PFSK-1 (cell line): Measurements from ENCODE around the gene TTLL6.

Experiments used
- FOXP2 ChIP-seq: optimal IDR thresholded peaks from 2 replicates; pipeline ENCODE3; 2011; ENCODE audit warnings: borderline replicate concordance, control low read depth, inconsistent platforms; ENCODE audit not compliant: insufficient read depth; ENCODE audit errors: extremely low read length, extremely low read depth
- POLR2AphosphoS5 ChIP-seq: IDR thresholded peaks from 2 replicates; pipeline ENCODE4 v1.6.1; 2012; ENCODE audit warnings: low read depth, mild to moderate bottlenecking, control low read depth, low read length, moderate library complexity
- SIN3A ChIP-seq: IDR thresholded peaks from 2 replicates; pipeline ENCODE4 v1.6.1; 2012; ENCODE audit warnings: mild to moderate bottlenecking, low read length, moderate library complexity, borderline replicate concordance; ENCODE audit not compliant: insufficient read depth
- TAF1 ChIP-seq: IDR thresholded peaks from 2 replicates; pipeline ENCODE4 v1.6.1; 2012; ENCODE audit warnings: low read length, control low read depth, borderline replicate concordance; ENCODE audit not compliant: insufficient read depth
- TF ChIP-seq, protein P1 (sequence below), 2 experiments: IDR thresholded peaks; 2 replicates each; pipeline versions ENCODE4 v1.6.1 to v1.8.0; 2011 to 2012; ENCODE audit warnings: low read depth in 2 of 2, low read length in 2 of 2, control low read depth in 1 of 2, inconsistent platforms in 1 of 2, mild to moderate bottlenecking in 1 of 2, moderate library complexity in 1 of 2; ENCODE audit not compliant: insufficient read depth in 1 of 2

TTLL6 gene

DNA sequence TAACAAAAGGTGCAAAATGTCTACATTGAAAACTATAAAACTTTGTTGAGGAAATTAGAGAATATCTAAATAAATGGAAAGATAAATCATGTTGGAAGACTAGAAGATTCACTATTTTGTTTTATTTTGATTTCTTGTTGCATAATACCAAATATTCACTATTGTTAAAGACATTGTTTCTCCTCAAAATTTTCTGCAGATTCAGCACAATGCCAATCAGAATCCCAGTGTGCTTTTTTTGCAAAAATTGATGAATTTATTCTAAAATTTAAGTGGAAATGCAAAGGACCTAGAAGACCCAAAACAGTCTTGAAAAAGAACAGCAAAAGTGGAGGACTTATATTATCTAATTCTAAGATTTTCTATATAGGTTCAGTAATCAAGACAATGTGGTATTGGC lies 40.4 kb downstream of the TTLL6 start:
- no peak for TF ChIP-seq POLR2AphosphoS5
- TF ChIP-seq FOXP2, result no peak
- no peak for TF ChIP-seq TAF1
- TF ChIP-seq, protein P1, sequence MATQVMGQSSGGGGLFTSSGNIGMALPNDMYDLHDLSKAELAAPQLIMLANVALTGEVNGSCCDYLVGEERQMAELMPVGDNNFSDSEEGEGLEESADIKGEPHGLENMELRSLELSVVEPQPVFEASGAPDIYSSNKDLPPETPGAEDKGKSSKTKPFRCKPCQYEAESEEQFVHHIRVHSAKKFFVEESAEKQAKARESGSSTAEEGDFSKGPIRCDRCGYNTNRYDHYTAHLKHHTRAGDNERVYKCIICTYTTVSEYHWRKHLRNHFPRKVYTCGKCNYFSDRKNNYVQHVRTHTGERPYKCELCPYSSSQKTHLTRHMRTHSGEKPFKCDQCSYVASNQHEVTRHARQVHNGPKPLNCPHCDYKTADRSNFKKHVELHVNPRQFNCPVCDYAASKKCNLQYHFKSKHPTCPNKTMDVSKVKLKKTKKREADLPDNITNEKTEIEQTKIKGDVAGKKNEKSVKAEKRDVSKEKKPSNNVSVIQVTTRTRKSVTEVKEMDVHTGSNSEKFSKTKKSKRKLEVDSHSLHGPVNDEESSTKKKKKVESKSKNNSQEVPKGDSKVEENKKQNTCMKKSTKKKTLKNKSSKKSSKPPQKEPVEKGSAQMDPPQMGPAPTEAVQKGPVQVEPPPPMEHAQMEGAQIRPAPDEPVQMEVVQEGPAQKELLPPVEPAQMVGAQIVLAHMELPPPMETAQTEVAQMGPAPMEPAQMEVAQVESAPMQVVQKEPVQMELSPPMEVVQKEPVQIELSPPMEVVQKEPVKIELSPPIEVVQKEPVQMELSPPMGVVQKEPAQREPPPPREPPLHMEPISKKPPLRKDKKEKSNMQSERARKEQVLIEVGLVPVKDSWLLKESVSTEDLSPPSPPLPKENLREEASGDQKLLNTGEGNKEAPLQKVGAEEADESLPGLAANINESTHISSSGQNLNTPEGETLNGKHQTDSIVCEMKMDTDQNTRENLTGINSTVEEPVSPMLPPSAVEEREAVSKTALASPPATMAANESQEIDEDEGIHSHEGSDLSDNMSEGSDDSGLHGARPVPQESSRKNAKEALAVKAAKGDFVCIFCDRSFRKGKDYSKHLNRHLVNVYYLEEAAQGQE (IDR thresholded peaks at IDR 0.05; ENCODE audit: insufficient read depth in 1 of 2, low read depth in 2 of 2, low read length in 2 of 2), result no peak

- TF ChIP-seq FOXP2, result no peak
- TF ChIP-seq, protein P1 (IDR thresholded peaks at IDR 0.05; ENCODE audit: insufficient read depth in 1 of 2, low read depth in 2 of 2, low read length in 2 of 2), result no peak
- TF ChIP-seq POLR2AphosphoS5, result no peak
- TF ChIP-seq TAF1, result no peak
- no peak for TF ChIP-seq SIN3A
These were observed 43.8 kb downstream of the TTLL6 start for GRCh38 chr17:48773245-48773644.

- TF ChIP-seq FOXP2 (no peak), POLR2AphosphoS5 (no peak)
These were observed 46.1 kb downstream of the TTLL6 start for GRCh38 chr17:48770954-48771353.

- TF ChIP-seq FOXP2 (no peak), POLR2AphosphoS5 (no peak), SIN3A (no peak), TAF1 (no peak)
- TF ChIP-seq, protein P1 (IDR thresholded peaks at IDR 0.05; ENCODE audit: insufficient read depth in 1 of 2, low read depth in 2 of 2, low read length in 2 of 2), result no peak
These were observed 47.9 kb downstream of the TTLL6 start for GRCh38 chr17:48769009-48769675.

DNA sequence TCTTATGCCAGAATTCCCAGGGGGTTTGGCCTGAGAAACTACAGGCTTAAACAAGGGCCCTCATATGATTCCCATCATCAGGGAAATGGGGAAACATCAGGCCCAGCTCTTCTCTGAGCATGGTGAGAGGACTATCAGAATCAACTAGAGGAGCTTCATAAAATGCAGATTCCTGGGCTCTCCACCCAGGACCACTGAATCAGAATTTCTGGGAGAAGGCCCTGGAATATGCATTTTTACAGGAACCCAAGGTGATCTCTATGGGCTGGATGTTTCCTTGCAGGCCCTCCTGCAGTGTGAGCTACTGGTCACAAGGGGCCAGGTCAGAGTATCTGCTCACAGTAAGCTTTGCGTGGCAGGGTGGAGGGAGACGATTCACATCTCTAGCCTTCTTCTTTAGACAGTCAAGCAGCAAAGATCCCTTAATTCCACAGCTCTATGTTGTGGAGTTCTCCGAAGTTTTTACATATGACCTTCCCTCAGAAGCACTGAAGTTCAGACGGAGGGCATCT lies 49.7 kb downstream of the TTLL6 start:
- TF ChIP-seq SIN3A (no peak), POLR2AphosphoS5 (no peak), TAF1 (no peak), FOXP2 (no peak)
- TF ChIP-seq, protein P1 (IDR thresholded peaks at IDR 0.05; ENCODE audit: insufficient read depth in 1 of 2, low read depth in 2 of 2, low read length in 2 of 2), result no peak
